AG09309 (cell line): ENCODE measurements around the gene SUSD2.

ENCODE experiments used
- DNase-seq: peaks from one replicate; pipeline ENCODE4 v3.0.0-alpha.2; 2010; ENCODE audit warnings: low read depth
- H3K4me3 ChIP-seq: 2 replicates; pipeline ENCODE4 v1.5.1; 2011; ENCODE audit warnings: mild to moderate bottlenecking, low read depth, low read length, moderate library complexity; ENCODE audit not compliant: control insufficient read depth
- TF ChIP-seq, protein P1 (sequence below): IDR thresholded peaks from 2 replicates; pipeline ENCODE4 v1.5.1; 2011; ENCODE audit warnings: mild to moderate bottlenecking, low read depth, low read length, inconsistent platforms; ENCODE audit not compliant: insufficient read depth, control insufficient read depth; ENCODE audit errors: missing control alignments

SUSD2 gene

DNA sequence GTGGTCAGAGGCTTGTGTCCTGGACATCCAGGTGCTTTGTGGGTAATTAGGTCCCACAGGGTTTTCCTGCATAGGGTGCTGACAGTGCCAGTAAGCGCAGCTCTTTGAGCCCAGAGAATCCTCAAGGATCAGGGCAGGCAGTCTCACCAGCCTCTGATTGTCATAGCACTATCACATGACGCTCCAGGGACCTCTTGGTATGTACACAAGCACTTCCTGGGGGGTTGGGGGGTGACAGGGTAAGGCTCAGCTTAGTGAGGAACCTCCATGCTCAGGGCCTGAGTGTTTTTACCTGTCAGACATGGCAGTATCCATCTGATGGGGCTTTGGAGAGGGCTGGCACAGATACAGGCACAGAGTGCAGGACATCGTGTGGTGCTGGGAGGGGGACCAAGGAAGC lies 27.9 kb upstream of the SUSD2 start:
- TF ChIP-seq, protein P1, sequence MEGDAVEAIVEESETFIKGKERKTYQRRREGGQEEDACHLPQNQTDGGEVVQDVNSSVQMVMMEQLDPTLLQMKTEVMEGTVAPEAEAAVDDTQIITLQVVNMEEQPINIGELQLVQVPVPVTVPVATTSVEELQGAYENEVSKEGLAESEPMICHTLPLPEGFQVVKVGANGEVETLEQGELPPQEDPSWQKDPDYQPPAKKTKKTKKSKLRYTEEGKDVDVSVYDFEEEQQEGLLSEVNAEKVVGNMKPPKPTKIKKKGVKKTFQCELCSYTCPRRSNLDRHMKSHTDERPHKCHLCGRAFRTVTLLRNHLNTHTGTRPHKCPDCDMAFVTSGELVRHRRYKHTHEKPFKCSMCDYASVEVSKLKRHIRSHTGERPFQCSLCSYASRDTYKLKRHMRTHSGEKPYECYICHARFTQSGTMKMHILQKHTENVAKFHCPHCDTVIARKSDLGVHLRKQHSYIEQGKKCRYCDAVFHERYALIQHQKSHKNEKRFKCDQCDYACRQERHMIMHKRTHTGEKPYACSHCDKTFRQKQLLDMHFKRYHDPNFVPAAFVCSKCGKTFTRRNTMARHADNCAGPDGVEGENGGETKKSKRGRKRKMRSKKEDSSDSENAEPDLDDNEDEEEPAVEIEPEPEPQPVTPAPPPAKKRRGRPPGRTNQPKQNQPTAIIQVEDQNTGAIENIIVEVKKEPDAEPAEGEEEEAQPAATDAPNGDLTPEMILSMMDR, result no peak
- no peak overlapping the region for H3K4me3 ChIP-seq
- DNase-seq, result no peak

DNA sequence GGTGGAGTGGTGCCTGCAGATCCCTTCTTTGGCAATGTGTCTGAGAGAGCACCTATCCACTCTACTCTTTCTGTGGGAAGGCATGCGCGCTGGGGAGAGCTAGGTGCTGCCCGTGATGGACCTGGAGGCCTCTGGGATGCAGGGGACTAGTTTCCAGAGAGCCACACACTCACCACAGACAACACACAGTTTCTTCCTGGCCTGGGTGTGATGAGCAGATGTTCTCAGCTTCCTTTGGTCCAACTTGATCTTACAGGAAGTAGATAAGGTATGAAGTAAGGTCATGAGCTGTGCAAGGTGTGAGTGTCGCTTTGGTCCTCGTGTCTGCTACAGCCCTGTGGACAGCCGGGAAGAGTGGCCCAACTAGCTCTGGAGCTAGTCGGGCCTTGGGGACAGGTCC lies 27.3 kb upstream of the SUSD2 start:
- H3K4me3 ChIP-seq, result no peak overlapping the region
- no peak for DNase-seq
- TF ChIP-seq, protein P1, result no peak

DNA sequence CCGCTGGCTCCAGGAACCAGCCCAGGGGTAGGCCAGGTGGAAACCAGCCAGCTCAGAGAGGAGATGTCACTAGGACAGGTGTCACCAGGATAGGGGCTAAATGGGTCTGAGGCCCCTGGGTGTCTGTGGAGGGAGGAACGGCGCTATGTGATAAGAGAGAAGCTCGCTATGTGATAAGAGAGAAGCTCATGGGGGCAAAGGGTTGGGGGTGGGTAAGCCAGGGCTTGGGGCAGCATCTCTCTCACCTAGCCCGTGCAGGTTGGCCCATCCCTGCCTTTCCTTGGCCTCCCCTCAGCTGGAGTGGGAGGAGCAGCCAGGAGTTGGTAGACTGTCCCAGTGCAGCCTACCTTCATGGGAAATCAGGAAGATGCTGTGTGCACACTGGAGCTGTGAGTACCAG lies 26.5 kb upstream of the SUSD2 start:
- DNase-seq, result no peak
- no peak overlapping the region for H3K4me3 ChIP-seq
- TF ChIP-seq, protein P1, result no peak

DNA sequence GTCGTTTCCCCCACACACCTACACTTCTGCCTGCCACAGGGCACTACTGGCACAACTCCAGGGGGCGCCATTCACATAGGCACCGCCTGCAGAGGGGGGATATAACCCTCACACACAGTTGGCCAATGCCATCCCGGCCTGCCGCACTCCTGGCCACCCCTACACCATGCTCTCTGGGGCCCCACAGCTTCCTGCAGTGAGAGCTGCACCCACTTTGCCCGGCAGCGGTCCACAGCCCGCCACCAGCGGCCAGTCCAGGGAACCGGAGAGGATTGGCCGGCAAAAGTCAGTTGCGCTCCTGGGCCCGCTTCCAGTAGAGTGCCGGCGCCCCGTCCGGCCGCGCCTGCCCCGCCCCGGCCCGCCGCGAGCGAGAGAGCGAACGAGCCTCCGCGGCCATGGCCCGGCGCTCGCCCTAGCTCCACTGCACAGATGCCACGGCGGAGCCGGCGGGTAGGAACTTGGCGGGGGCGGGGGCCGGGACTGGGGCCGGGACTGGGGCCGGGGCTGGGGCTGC lies 25.6 kb upstream of the SUSD2 start:
- peak overlapping the region; percentile 87 for H3K4me3 ChIP-seq
- no peak for DNase-seq
- TF ChIP-seq, protein P1, result peak; percentile 53

DNA sequence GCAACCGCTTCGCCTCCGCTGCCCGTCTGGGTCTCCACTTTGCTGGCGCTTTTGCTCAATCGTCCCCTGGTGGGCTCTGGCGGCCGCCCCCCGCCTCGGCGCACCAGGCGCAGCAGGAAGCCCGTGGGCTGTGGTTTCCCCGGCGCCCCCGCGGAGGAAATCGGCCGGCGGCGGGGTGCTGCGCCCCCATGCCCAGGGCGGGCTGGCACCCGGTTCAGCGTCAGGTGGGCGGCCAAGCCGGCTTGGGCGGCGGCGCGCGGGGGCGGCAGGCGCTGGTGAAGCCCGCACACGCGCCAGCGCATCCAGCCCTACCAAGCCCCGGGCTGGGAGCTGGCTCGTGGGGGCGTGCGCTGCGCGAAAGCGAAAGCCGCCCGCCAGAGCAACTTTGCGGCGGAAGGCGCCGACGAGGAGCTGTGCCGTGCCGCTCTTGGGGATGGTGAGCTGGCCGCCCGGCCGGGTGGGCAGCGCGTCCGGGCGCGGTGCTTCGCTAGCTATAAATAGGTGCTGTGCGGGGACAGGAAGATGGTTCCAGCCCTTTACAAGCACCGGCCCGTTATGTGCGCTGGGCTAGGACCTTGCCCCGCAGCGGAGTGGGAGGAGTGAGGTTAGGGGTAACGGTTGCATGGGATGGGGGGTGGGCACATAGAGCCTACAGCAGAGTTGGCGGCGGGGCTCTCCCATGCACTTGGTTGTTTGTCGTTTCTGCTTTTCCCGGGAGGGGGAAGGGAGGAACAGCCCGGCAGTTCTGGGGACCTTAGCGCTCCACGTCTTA lies 25.0 kb upstream of the SUSD2 start:
- TF ChIP-seq, protein P1, result no peak
- peak overlapping the region; percentile 87 for H3K4me3 ChIP-seq
- DNase-seq, result no peak

DNA sequence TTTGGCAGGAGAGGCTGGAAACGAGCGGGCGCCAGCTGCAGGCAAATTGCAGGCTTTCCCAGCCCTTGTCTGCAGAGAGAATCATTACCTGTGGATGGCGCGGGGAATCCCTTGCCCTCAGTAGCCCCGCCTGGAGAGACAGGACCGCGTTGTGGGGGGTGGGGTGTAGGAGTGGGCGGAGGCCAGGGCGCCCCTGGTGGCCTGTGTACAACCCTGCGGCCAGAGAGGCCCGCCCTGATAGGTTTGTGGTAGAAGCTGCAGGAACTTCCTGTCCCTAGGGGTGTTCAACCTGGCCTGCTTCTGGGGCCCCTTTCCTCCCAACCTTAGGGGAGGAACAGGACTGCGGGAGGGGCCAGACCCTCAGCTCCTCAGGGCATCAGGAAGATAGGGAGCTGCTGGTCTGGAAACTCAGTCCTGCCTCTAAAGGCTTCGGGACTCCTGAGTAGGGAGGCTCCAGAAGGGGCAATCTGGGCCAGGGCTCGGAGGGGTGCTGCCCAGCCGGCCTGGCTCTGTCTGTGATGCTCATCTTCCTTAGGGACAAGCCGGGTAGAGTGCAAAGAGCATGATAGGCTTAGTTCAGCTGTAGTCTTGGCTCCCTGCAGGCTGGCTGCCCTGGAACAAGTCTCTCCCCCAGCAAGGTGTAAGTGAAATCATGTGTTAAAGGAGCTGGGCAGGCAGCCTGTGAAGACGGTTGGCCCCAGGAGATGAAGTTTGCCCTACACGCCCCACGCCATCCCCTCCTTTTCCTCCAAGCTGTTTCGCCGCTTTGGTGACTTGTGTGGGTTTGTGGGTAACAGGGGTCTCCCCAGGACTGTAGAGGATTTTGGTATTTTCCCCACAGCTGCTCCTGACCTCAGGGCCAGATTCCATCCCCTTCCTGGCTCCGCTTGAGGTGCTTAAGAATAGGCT lies 24.1 kb upstream of the SUSD2 start:
- TF ChIP-seq, protein P1, result peak; percentile 92
- no peak for DNase-seq

More for the DNA sequence above, 24.1 kb upstream of the SUSD2 start:
- H3K4me3 ChIP-seq, result peak overlapping the region; percentile 87
